GM21529 (cell line): ENCODE data around the gene PDXP.

ENCODE experiments used
- ATAC-seq: cut with Tn5 transposase; IDR thresholded peaks from one replicate; pipeline ENCODE4 v1.9.1; 2021; ENCODE audit not compliant: unreplicated experiment

Gene PDXP

GRCh38 chr22:37627545-37627944 is 31.0 kb upstream of the PDXP start:
- ATAC-seq = no peak

GRCh38 chr22:37628830-37629229 is 29.7 kb upstream of the PDXP start:
- ATAC-seq = no peak

GRCh38 chr22:37629928-37630327 is 28.6 kb upstream of the PDXP start:
- ATAC-seq = no peak

GRCh38 chr22:37630839-37631435 is 27.6 kb upstream of the PDXP start:
- no peak for ATAC-seq

- no peak for ATAC-seq
Observed at GRCh38 chr22:37631448-37632173, 26.9 kb upstream of the PDXP start.

GRCh38 chr22:37632174-37633088 is 26.1 kb upstream of the PDXP start:
- ATAC-seq = peak; percentile 13

- ATAC-seq = peak; percentile 56
Observed at GRCh38 chr22:37633089-37633624, 25.4 kb upstream of the PDXP start.

GRCh38 chr22:37633625-37634416 is 24.7 kb upstream of the PDXP start:
- peak; percentile 60 for ATAC-seq

- ATAC-seq = no peak
Observed at GRCh38 chr22:37634417-37634924, 24.1 kb upstream of the PDXP start.

GRCh38 chr22:37635157-37635556 is 23.4 kb upstream of the PDXP start:
- no peak for ATAC-seq

- ATAC-seq = no peak
Observed at GRCh38 chr22:37636186-37636948, 22.2 kb upstream of the PDXP start.

- ATAC-seq = no peak
Observed at GRCh38 chr22:37636949-37637273, 21.6 kb upstream of the PDXP start.

GRCh38 chr22:37638391-37639069 is 20.0 kb upstream of the PDXP start:
- no peak for ATAC-seq

GRCh38 chr22:37639070-37639760 is 19.3 kb upstream of the PDXP start, which contains the start of gene SH3BP1:
TSS of gene SH3BP1 (plus strand) at chr22:37639669. CDS start at chr22:37639788, 119 bp downstream.
- ATAC-seq = no peak

GRCh38 chr22:37639771-37640590 is 18.5 kb upstream of the PDXP start:
- no peak for ATAC-seq

GRCh38 chr22:37640591-37641560 is 17.6 kb upstream of the PDXP start:
- no peak for ATAC-seq

- no peak for ATAC-seq
Observed at GRCh38 chr22:37641561-37641949, 17.0 kb upstream of the PDXP start.
